Measurements from ENCODE around the gene MAB21L2.

Gene MAB21L2

DNA sequence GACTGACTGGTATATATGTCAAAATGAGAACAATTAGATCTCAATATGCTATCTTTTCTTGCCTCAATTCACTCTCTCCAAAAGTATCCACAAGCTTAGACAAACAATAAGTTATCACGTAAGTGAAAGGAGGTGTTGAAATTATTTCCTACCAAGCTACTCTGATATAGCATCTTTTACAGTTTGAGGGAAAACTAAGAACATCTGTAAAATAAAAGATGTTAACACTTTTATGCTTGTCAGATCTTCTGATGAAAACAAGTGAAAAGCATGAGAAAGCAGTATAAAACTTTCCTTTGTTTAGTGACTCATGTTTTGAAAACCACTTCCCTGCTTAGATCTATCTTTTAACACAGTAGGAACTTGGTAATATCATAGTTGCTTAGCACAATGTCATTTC is 8.4 kb upstream of the MAB21L2 start:
- DNase-seq (ENCODE audit: extremely low spot score, insufficient read length, low read depth) (no peak), FAIRE-seq (peak; percentile 24)

DNA sequence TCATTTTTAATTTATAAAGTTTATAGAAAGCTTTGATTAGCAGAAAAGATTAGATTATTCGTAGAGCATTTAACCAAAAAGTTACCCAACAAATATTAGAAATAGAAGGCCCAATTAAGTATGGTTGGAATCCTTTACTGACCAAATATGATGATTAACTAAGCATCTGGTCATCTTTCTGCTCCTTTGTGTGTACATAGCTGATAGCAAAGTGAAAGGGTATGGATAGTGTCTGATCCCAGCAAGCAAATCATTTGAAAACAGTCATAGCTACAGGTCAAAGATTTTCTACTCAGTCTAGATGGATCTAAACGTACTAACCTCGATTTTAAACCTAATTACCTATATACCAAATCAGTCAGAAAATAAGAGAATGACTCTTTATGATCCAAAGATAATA is 7.3 kb upstream of the MAB21L2 start:
- DNase-seq (ENCODE audit: extremely low spot score, insufficient read length, low read depth): no peak
- no peak for FAIRE-seq

DNA sequence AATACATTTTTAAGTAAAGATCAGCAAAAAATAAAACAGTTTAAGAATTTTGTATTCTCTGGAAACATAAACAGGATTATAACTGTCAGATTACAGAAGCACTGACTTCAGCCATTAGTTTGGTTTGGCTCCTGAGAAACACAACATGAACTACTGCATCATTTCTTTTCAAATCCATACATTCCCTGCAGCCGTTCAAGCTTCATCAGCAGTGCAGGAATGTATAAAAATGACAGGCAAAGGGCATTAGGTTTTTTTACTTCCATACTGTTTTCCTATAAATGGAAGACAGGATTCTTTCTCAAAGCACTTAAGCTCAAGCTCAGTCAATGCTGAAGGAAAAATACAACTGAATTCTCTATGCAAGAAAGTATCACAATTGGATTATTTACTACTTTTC is 4.2 kb upstream of the MAB21L2 start:
- DNase-seq (ENCODE audit: extremely low spot score, insufficient read length, low read depth): no peak
- FAIRE-seq: no peak

DNA sequence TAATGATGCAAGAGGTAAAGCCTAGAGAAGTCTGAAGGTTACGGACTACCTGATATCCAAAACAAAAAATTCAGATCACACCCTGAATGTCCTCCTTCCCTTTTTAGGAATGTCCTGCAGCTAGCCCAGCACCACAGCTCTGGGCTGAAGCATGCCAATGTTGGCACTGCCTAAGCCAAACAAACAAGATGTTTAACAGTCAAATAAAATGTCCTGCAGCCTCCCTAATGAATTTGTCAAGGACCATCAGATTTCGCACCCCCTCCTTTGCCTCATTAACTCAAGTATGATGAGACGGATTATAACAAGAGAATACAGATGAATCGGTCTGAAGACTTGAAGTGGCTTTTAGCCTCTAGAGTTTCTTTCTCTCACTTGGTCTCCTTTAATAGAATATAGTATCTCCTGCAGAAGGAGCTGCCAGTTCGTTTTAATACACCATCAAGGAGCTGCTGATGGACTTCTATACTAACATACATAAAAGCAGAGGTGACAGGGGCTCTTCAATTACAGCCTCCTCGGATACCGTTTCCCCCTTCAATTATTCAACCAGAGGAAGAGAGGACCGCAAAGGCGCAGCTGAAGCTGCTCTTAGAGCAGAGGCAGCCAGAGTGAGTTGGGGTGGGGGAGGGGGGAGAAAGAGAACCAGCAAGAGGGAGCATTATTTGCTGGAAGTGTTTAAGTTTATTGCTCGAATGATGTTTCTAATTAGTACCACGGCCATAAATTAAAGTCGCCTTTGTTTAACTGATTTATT is 3.0 kb upstream of the MAB21L2 start:
- no peak for FAIRE-seq
- no peak for DNase-seq (ENCODE audit: extremely low spot score, insufficient read length, low read depth)

DNA sequence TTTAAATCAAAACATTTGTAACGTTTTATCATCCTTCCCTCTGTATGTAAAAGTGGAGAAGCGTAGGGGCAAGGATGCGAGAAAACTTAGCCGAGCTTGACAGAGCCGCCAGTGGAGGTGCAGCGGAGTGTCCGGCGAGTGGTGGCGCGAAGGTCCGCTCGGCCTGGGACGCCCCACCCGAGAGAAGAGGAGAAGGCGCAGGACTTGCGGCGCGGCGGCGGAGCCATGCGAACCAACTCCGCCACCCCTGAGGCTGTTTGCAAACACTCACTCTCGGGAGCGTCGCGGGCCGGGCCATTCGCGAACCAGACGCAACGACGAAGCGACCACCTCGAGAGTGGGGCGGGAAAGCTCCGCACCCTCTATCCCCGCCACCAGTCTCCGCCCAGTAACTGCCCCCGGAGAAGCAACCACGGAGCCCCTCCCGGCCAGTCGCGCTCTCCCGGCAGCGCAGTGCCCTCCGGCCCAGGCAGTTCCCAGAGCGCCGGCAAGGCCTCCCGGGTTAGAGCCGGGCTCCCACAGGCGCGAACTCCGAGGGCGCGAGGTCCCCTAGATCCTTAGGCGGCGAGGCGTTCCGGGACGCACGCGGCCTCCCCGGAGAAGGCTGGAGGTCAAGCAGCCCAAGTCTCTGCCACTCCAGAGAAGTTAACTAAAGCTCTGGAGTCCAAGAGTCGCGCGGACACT is 2.3 kb upstream of the MAB21L2 start:
- DNase-seq (ENCODE audit: extremely low spot score, insufficient read length, low read depth): no peak
- FAIRE-seq: no peak

DNA sequence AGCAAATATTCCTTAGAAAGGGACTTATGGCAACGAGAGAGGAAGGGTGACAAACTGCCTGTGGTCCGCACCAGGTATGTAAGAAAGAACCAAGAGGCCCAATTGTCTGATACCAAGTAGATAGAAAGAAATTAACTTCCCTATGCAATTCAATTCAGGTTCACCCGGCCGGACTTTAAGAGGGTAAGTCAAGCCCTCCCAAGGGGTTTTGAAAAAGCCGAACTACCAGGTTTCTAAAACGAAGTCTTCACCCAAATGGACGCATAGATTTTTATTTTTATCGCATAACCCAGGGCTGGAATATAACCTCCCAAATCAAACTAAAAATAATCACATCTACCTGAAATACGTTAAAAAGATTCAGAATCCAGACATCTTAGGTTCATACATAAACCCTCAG is 1.6 kb upstream of the MAB21L2 start:
- FAIRE-seq: no peak
- DNase-seq (ENCODE audit: extremely low spot score, insufficient read length, low read depth): no peak

DNA sequence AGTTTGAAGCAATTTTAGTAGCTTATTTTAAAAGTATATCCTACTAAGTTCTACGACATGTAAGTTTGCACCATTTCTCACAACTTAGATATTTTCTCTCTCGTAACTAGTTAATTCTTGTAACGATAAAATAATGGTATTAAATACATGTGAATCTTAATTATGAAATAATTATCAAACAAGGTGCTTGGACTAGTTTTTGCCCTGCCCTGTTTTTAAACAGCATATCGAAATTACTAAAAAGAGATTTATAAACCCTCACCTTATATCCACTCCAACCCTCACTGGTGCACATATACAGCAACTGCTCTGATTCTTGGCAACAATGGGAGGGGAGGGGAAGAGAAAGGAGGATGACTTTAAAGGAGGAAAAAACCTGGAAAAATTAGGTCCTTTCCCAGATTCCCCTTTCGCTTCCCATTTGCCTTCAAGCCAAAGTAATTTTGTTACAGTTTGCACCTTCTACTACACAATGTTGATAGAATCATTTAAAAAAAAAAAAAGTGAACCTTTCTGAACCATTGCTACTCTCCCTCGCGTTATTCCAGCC is 820 bp upstream of the MAB21L2 start:
- FAIRE-seq (no peak), DNase-seq (ENCODE audit: extremely low spot score, insufficient read length, low read depth) (no peak)

DNA sequence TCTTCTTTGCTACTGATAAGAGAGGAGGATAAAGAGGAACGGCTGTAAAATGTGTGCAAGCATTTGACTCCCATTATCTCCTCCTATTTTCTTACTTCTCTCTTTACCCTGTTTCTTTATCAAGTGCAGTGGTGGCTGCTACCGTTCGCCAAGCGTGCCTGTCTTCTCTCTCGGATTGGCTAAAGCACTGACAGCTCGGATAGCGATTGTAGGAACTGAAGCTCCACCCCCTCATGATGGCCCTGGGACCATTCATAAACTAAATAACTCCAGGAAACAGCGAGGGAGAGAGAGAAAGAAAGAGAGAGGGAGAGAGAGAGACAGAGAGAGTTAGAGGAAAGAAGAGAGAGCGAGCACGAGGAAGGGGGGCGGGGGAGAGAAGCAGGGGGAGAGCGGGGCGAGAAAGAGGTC is 305 bp upstream of the MAB21L2 start:
- FAIRE-seq (no peak), DNase-seq (ENCODE audit: extremely low spot score, insufficient read length, low read depth) (no peak)

DNA sequence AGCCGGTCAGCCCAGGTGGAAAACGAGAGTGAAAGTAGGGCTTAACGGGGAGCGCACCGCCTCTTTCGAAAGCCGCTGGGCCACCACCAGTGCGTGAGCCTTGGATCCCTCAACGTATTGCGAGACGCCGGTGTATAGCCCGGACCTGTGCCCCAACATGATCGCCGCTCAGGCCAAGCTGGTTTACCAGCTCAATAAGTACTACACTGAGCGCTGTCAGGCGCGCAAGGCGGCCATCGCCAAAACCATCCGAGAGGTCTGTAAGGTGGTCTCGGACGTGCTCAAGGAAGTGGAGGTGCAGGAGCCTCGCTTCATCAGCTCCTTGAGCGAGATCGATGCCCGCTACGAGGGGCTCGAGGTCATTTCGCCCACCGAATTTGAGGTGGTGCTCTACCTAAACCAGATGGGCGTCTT is 929 bp downstream of the MAB21L2 start:
- no peak for DNase-seq (ENCODE audit: extremely low spot score, insufficient read length, low read depth)

DNA sequence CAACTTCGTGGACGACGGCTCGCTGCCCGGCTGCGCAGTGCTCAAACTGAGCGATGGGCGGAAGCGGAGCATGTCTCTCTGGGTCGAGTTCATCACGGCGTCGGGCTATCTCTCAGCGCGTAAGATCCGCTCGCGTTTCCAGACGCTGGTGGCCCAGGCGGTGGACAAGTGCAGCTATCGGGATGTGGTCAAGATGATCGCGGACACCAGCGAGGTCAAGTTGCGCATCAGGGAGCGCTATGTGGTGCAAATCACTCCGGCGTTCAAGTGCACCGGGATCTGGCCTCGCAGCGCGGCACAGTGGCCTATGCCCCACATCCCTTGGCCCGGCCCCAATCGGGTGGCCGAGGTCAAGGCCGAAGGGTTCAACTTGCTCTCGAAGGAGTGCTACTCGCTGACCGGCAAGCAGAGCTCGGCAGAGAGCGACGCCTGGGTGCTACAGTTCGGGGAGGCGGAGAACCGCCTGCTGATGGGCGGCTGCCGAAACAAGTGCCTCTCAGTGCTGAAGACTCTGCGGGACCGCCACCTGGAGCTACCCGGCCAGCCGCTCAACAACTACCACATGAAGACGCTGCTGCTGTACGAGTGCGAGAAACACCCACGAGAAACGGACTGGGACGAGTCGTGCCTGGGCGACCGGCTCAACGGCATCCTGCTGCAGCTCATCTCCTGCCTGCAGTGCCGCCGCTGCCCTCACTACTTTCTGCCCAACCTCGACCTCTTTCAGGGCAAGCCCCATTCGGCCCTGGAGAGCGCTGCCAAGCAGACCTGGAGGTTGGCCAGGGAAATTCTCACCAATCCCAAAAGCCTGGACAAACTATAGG is 1.5 kb downstream of the MAB21L2 start:
- no peak for DNase-seq (ENCODE audit: extremely low spot score, insufficient read length, low read depth)
- FAIRE-seq: no peak

More for the DNA sequence above, 929 bp downstream of the MAB21L2 start:
- no peak for FAIRE-seq

DNA sequence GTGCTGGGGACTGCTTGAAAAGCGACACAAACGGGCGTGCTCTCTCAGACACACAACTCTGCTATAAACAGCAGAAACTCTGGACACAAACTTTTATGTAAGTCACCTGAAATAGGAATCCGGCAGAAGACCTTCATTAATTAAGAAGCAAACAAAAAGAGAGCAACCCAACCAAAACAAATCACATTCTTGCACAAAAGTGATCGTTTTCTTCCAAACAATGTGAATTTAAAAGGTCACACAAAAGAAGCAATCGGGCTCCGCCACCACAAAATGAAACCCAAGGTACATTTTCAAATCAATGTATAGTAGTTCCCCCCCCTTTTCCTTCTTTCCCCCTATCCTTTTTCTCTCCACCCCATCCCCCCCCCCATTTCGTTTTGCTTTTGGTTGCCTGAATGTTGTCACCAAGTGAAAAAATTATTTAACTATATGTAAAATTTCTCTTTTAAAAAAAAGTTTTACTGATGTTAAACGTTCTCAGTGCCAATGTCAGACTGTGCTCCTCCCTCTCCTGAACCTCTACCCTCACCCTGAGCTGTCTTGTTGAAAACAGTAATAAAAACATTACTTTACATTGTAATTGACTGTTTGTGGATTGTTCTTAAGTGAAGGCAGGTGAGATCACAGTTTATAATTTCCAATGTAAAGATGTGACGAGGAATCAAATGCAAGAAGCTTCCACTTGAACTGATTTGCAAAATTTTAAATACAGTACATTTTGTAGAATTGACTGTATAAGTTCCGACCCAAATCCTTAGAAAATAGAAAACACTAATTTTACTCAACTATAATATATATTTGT is 2.4 kb downstream of the MAB21L2 start:
- DNase-seq (ENCODE audit: extremely low spot score, insufficient read length, low read depth): no peak
- no peak for FAIRE-seq

DNA sequence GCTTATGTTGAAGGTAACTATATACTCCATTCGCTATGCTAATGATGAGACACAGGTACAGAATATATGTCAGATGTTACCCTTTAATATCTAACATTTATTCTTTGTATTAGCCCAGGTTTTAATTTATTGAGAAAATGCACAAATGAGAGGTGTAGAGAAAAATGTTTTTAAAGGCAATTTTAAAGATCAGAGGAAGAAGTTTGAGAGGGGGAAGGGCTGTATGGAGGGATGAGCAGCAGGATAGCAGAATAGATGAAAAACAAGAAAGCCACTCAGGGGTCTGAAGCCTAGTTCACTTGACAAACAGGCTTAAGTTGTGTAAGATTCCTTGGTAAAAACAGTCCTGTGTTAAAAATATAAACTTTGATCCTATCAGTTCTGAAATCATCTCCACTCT is 3.7 kb downstream of the MAB21L2 start:
- DNase-seq (ENCODE audit: extremely low spot score, insufficient read length, low read depth) (no peak), FAIRE-seq (no peak)

DNA sequence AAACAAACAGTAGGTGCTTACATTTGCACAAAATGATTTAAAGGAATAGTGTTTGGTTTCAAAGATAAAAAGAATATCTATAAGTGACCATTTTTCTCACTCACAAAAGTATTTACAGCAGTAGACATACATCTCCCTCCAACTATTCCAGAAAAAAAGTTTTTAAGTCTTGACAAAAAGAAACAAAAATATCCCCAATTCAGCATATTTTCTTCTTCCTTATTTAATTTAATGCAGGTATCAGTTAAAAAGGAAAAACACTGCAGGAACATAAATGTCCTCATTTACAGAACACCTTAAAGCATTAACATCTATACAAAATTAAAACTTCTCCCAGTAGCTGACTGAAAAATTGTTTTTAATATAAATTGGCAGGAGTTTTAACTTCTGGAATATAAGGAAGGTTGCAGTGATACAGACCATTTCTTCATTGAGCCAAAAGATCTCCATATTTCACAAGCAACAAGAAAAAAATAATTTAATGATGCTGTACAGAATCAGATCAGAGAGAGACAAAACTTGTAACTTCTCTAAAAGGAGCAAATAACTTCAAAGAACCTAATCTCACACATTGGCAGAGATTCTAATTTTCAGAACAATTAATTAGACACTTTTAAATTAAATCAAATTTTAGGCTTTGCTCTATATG is 4.3 kb downstream of the MAB21L2 start:
- no peak for DNase-seq (ENCODE audit: extremely low spot score, insufficient read length, low read depth)
- no peak for FAIRE-seq

DNA sequence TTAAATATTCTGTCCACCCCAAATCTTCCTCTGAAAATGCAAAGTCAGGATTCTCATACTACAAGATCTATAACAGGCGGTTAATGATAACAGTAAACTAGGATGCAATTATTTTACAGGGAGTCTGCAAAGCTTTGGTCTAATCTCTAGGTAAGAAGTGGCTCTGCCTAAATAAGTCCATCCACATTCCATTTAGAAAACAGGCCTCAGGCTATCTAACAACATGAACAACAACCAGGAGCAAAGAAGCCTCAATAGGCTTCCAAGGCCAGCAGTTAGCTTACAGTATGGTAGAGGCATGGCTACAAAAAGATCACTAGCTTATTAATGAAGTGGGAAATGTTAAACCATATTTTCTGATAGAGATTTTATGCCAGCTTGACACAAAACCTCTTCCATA is 6.4 kb downstream of the MAB21L2 start:
- FAIRE-seq (no peak), DNase-seq (ENCODE audit: extremely low spot score, insufficient read length, low read depth) (no peak)

DNA sequence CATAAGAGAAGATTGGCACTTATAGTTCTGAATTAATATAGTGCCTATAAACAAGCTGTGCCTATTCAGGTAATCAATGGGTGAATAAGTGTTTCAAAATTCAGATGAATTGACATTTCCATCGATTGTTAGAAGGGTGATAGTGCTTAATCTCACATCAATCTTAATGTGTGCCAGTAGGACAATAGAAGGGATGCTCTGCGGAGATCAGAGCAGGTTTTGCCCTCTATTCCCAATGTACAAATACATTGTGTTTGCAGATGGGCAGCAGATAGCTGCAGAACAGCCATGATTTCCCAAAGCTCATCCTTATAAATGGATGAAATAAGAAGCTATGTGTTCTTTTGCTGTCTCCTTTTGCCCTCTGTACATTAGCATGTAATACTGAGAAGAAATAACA is 7.2 kb downstream of the MAB21L2 start:
- FAIRE-seq (no peak), DNase-seq (ENCODE audit: extremely low spot score, insufficient read length, low read depth) (no peak)

DNA sequence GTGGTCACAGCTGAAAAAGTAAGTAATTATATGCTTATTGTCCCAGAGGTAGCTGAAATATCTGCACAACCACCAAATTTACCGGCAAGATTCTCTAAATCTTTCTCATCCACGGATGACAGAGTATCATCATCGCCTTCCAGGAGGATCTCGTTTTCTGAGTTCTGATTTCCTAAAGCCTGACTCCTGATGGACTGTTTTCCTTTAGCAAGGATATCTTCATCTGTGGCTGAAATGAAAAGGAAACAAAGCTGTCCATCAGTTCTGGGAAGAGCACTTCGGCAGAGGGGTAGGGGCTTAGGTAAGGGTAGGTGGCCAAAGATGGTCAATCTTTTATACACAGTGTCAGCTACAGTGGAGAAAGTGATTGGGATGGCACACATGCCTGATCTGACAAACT is 8.7 kb downstream of the MAB21L2 start:
- no peak for FAIRE-seq

DNA sequence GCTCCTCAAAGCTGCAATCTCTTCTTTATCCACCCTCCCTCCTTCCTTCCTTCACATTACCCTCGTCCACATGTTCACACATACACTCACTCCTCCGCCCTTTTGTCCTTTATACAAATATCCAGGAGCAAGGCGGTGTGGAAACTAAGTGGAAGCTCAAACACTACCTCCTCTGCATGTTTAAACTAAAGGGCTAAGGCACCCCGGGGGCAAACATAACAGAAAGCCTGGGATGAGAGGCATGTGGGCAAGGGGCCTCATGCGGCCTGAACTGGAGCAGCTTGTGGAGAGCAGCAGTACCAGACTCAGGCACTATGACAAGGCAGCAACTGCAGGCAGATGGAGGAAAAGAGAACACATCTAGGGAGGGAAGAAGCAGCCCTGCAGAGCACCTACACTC is 9.5 kb downstream of the MAB21L2 start:
- DNase-seq (ENCODE audit: extremely low spot score, insufficient read length, low read depth) (no peak), FAIRE-seq (no peak)

More for the DNA sequence above, 8.7 kb downstream of the MAB21L2 start:
- no peak for DNase-seq (ENCODE audit: extremely low spot score, insufficient read length, low read depth)

DNA sequence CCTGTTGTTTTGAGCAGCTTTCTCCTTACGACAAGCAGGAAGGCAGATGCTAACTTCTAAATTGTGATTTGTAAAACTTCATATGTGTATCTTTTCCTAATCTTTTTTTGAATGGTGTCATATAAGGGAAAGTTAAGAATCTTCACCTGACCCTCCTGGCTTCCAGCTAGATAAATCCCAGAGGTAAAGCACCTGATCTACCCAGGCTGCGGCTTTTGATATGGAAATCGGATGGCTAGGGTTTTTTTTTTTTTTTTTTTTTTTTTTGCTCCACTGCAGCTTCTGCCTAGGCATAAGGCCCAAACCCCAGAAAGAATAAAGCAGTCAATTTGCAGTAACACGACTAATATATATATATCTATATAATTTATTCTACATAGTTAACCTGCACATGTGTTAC is 10.0 kb downstream of the MAB21L2 start:
- FAIRE-seq (no peak), DNase-seq (ENCODE audit: extremely low spot score, insufficient read length, low read depth) (no peak)

DNA sequence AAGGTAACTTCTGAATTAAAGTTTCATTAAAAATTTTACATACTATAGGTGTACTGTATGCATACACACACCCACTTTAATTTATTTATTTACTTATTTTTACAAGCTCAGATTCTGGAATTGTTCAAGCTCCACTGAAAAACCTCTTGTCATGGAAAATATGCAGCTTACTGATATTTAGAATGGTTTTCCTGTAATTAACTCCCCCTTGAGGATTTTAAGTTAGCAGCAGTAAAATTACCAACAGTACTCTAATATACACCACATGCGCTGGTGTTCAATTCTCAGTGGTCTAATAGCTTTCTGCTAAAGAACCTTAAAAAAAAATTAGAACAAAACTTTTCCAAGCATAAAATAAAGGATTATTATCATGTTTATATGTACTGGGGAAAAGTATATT is 12.0 kb downstream of the MAB21L2 start:
- FAIRE-seq (no peak), DNase-seq (ENCODE audit: extremely low spot score, insufficient read length, low read depth) (no peak)

Data from GM18507 (cell line).